Endodermal cell (in vitro differentiated cells): Measurements from ENCODE around the gene PPP1R16B. TPM values are rescaled to one million over a fixed set of nuclear protein-coding genes. Genes with fewer than 3 reads are reported as not detected.

Experiments
- DNase-seq: peaks from one replicate; pipeline ENCODE4 v3.0.0-alpha.2; 2017
- H3K27ac ChIP-seq: 2 replicates; pipeline ENCODE4 v1.5.1; 2013; ENCODE audit warnings: mild to moderate bottlenecking, low read depth, low read length, moderate library complexity
- H3K27me3 ChIP-seq: 2 replicates; pipeline ENCODE4 v1.6.1; 2013; ENCODE audit warnings: mild to moderate bottlenecking, low read length, moderate library complexity; ENCODE audit not compliant: insufficient read depth, control insufficient read depth, poor library complexity, severe bottlenecking
- H3K36me3 ChIP-seq: 2 replicates; pipeline ENCODE4 v1.7.0; 2013; ENCODE audit warnings: mild to moderate bottlenecking, low read length, moderate library complexity; ENCODE audit not compliant: control insufficient read depth, insufficient read depth
- H3K4me1 ChIP-seq: one replicate; pipeline ENCODE4 v1.7.0; 2013; ENCODE audit warnings: low read length; ENCODE audit not compliant: control insufficient read depth, insufficient read depth
- H3K4me3 ChIP-seq: 2 replicates; pipeline ENCODE4 v1.5.1; 2013; ENCODE audit warnings: mild to moderate bottlenecking, low read length, moderate library complexity
- H3K9ac ChIP-seq: 2 replicates; pipeline ENCODE4 v1.6.1; 2013; ENCODE audit warnings: mild to moderate bottlenecking, low read length, moderate library complexity; ENCODE audit not compliant: poor library complexity, severe bottlenecking; ENCODE audit errors: extremely low read depth
- H3K9me3 ChIP-seq: 2 replicates; pipeline ENCODE4 v1.6.1; 2013; ENCODE audit warnings: mild to moderate bottlenecking, low read length, moderate library complexity; ENCODE audit not compliant: control insufficient read depth
- H3K27ac Mint-ChIP-seq: 2 replicates; pipeline ENCODE4 v1.8.0; 2020; ENCODE audit warnings: mixed read lengths
- H3K27me3 Mint-ChIP-seq: 2 replicates; pipeline ENCODE4 v1.8.0; 2021; ENCODE audit warnings: mild to moderate bottlenecking, mixed read lengths; ENCODE audit not compliant: insufficient read depth
- H3K36me3 Mint-ChIP-seq: 2 replicates; pipeline ENCODE4 v1.8.0; 2020; ENCODE audit warnings: low read depth, mixed read lengths
- H3K4me1 Mint-ChIP-seq: 2 replicates; pipeline ENCODE4 v1.8.0; 2020; ENCODE audit warnings: mixed read lengths
- H3K4me3 Mint-ChIP-seq: 2 replicates; pipeline ENCODE4 v1.8.0; 2020; ENCODE audit warnings: mild to moderate bottlenecking, moderate library complexity, mixed read lengths
- H3K9me3 Mint-ChIP-seq: 2 replicates; pipeline ENCODE4 v1.8.0; 2020; ENCODE audit warnings: mild to moderate bottlenecking, mixed read lengths
- CTCF ChIP-seq: fragments of 200-600 bp; sonication (generic); conservative IDR thresholded peaks from 2 replicates; pipeline ENCODE4 v1.5.0; 2021; ENCODE audit warnings: antibody characterized with exemption, mild to moderate bottlenecking
- WGBS, 2 experiments: methylation state at CpG; one replicate each; pipeline versions ENCODE4 v1.1.5 to v1.1.7; 2013; ENCODE audit warnings: missing lambda C conversion rate in 2 of 2, mixed read lengths in 1 of 2; ENCODE audit not compliant: insufficient coverage in 1 of 2, insufficient read length in 1 of 2; 5-methylcytosine and 5-hydroxymethylcytosine counted together
- total RNA-seq, 2 donors: library from RNA; stranded (reverse); fragmentation: NEBNext Ultra II Directional in 1 of 2; extraction: Animal tissue kit (Norgen Biotek cat#: 25700) in 1 of 2; gene quantifications; 2 replicates in 1 of 2; 3 replicates in 1 of 2; pipeline ENCODE4 v1.2.1, GENCODE V29; 2021

Gene PPP1R16B
- total RNA-seq, 2 donors from 2014 or later: 6.7 to 15.3 TPM

- Mint-ChIP-seq H3K27me3 (no peaks in the 10 kb centered on the region), H3K4me1 (no peaks in the 10 kb centered on the region), H3K9me3 (no peaks in the 10 kb centered on the region), H3K4me3 (no peak overlapping the region), H3K36me3 (peaks cover 14% of the 10 kb centered on the region), H3K27ac (no peak overlapping the region)
- TF ChIP-seq CTCF: no peak
- WGBS, 2 experiments: 100% methylated on average over 1 of the region's 1 CpG; no CpG with 5 or more reads in 1 of the 2 experiments
- Histone ChIP-seq H3K4me1 (no peaks in the 10 kb centered on the region), H3K27ac (no peak overlapping the region), H3K27me3 (no peaks in the 10 kb centered on the region), H3K36me3 (peaks cover 13% of the 10 kb centered on the region), H3K9me3 (no peaks in the 10 kb centered on the region), H3K9ac (no peak overlapping the region), H3K4me3 (no peak overlapping the region)
- DNase-seq: no peak
Observed at GRCh38 chr20:38842558-38842981, 37.1 kb downstream of the PPP1R16B start.

- H3K4me3 ChIP-seq: no peak overlapping the region
- H3K27ac ChIP-seq: no peak overlapping the region
- DNase-seq: no peak
- H3K27me3 Mint-ChIP-seq: no peaks in the 10 kb centered on the region
- no peaks in the 10 kb centered on the region for H3K27me3 ChIP-seq
- no peak overlapping the region for H3K4me3 Mint-ChIP-seq
- WGBS, 2 experiments: 92 to 100% methylated on average over 1 to 3 of the region's 3 CpGs
- no peaks in the 10 kb centered on the region for H3K9me3 Mint-ChIP-seq
- no peak overlapping the region for H3K9ac ChIP-seq
- H3K9me3 ChIP-seq: no peaks in the 10 kb centered on the region
- peaks cover 15% of the 10 kb centered on the region for H3K36me3 Mint-ChIP-seq
- no peak for TF ChIP-seq CTCF
- H3K4me1 Mint-ChIP-seq: no peaks in the 10 kb centered on the region
- no peak overlapping the region for H3K27ac Mint-ChIP-seq
- H3K36me3 ChIP-seq: peaks cover 9% of the 10 kb centered on the region
- H3K4me1 ChIP-seq: no peaks in the 10 kb centered on the region
Observed at GRCh38 chr20:38843346-38843745, 37.8 kb downstream of the PPP1R16B start.

- no peak for DNase-seq
- Mint-ChIP-seq H3K9me3 (no peaks in the 10 kb centered on the region), H3K4me1 (peaks cover 12% of the 10 kb centered on the region), H3K27ac (no peak overlapping the region), H3K27me3 (no peaks in the 10 kb centered on the region), H3K4me3 (no peak overlapping the region), H3K36me3 (peaks cover 8% of the 10 kb centered on the region)
- WGBS, 2 experiments: 93 to 95% methylated on average over 2 to 4 of the region's 4 CpGs
- Histone ChIP-seq H3K4me1 (no peaks in the 10 kb centered on the region), H3K9ac (no peak overlapping the region), H3K27me3 (no peaks in the 10 kb centered on the region), H3K36me3 (no peaks in the 10 kb centered on the region), H3K4me3 (no peak overlapping the region), H3K9me3 (no peaks in the 10 kb centered on the region), H3K27ac (no peak overlapping the region)
- no peak for TF ChIP-seq CTCF
Observed at GRCh38 chr20:38844963-38845362, 39.5 kb downstream of the PPP1R16B start.
